Astrocyte (in vitro differentiated cells and primary cell): Measurements from ENCODE around the gene TBC1D3B. TPM values are rescaled to one million over a fixed set of nuclear protein-coding genes. Genes with fewer than 3 reads are reported as not detected.
"Not testable (repeated sequence)": the region's sequence is repeated elsewhere in the genome, so short reads cannot be mapped to it uniquely, and the experiment has no call there.

ENCODE experiments used
- DNase-seq: peaks from one replicate; pipeline ENCODE4 v3.0.0-alpha.2; 2010; ENCODE audit warnings: low read depth
- FAIRE-seq: peaks from 2 replicates; lab custom pipeline; 2011; peaks lifted over from hg19 to GRCh38; lab: Jason Lieb, UNC
- H2AFZ ChIP-seq: 2 replicates; pipeline ENCODE4 v1.6.0; 2012; ENCODE audit warnings: low read depth, low read length, inconsistent platforms
- H3K27ac ChIP-seq: 2 replicates; pipeline ENCODE4 v1.5.1; 2011; ENCODE audit warnings: low read depth, low read length, inconsistent platforms
- H3K27me3 ChIP-seq: 2 replicates; pipeline ENCODE4 v1.6.0; 2011; ENCODE audit warnings: low read length, inconsistent platforms; ENCODE audit not compliant: insufficient read depth
- H3K36me3 ChIP-seq: 2 replicates; pipeline ENCODE4 v1.5.1; 2011; ENCODE audit warnings: low read length, inconsistent platforms; ENCODE audit not compliant: insufficient read depth
- H3K4me1 ChIP-seq: 2 replicates; pipeline ENCODE4 v1.5.1; 2011; ENCODE audit warnings: low read length, inconsistent platforms; ENCODE audit not compliant: insufficient read depth
- H3K4me2 ChIP-seq: 2 replicates; pipeline ENCODE4 v1.6.0; 2012; ENCODE audit warnings: low read length, inconsistent platforms
- H3K4me3 ChIP-seq: 2 replicates; pipeline ENCODE4 v1.5.1; 2011; ENCODE audit warnings: low read depth, mild to moderate bottlenecking, low read length, inconsistent platforms; ENCODE audit not compliant: insufficient read depth
- H3K79me2 ChIP-seq: 2 replicates; pipeline ENCODE4 v1.6.0; 2012; ENCODE audit warnings: mild to moderate bottlenecking, low read length, inconsistent platforms; ENCODE audit not compliant: insufficient read depth
- H3K9ac ChIP-seq: 2 replicates; pipeline ENCODE4 v1.6.0; 2012; ENCODE audit warnings: mild to moderate bottlenecking, low read length, inconsistent platforms
- H3K9me3 ChIP-seq: 2 replicates; pipeline ENCODE4 v1.5.1; 2012; ENCODE audit warnings: low read depth, mild to moderate bottlenecking, low read length, inconsistent platforms; ENCODE audit not compliant: insufficient read depth
- H4K20me1 ChIP-seq: 2 replicates; pipeline ENCODE4 v1.6.0; 2012; ENCODE audit warnings: low read length, inconsistent platforms; ENCODE audit not compliant: insufficient read depth
- H3K27ac Mint-ChIP-seq: one replicate; pipeline ENCODE4 v1.8.0; 2021; ENCODE audit warnings: mild to moderate bottlenecking, mixed read lengths; ENCODE audit not compliant: unreplicated experiment
- H3K27me3 Mint-ChIP-seq: one replicate; pipeline ENCODE4 v1.8.0; 2021; ENCODE audit warnings: low read depth, mixed read lengths; ENCODE audit not compliant: unreplicated experiment
- H3K36me3 Mint-ChIP-seq: one replicate; pipeline ENCODE4 v1.8.0; 2021; ENCODE audit warnings: low read depth, mixed read lengths; ENCODE audit not compliant: unreplicated experiment
- H3K4me1 Mint-ChIP-seq: one replicate; pipeline ENCODE4 v1.8.0; 2021; ENCODE audit warnings: low read depth, mixed read lengths; ENCODE audit not compliant: unreplicated experiment
- H3K4me3 Mint-ChIP-seq: one replicate; pipeline ENCODE4 v1.8.0; 2021; ENCODE audit warnings: mild to moderate bottlenecking, moderate library complexity, mixed read lengths; ENCODE audit not compliant: unreplicated experiment
- H3K9me3 Mint-ChIP-seq: one replicate; pipeline ENCODE4 v1.8.0; 2021; ENCODE audit warnings: mild to moderate bottlenecking, mixed read lengths; ENCODE audit not compliant: unreplicated experiment
- EZH2 ChIP-seq: IDR thresholded peaks from 2 replicates; pipeline ENCODE4 v1.6.1; 2012; ENCODE audit warnings: mild to moderate bottlenecking, low read length, inconsistent platforms; ENCODE audit not compliant: insufficient read depth
- total RNA-seq: library from RNA; stranded (reverse); gene quantifications from 2 replicates; pipeline ENCODE4 v1.2.1, GENCODE V29; 2021
- TF ChIP-seq, protein P1 (sequence below): IDR thresholded peaks from 2 replicates; pipeline ENCODE4 v1.5.1; 2011; ENCODE audit warnings: low read depth, mild to moderate bottlenecking, inconsistent platforms, low read length, moderate library complexity; ENCODE audit not compliant: insufficient read depth

The TBC1D3B gene
- total RNA-seq, 1 donor from 2014 or later: 9.8 TPM

DNA sequence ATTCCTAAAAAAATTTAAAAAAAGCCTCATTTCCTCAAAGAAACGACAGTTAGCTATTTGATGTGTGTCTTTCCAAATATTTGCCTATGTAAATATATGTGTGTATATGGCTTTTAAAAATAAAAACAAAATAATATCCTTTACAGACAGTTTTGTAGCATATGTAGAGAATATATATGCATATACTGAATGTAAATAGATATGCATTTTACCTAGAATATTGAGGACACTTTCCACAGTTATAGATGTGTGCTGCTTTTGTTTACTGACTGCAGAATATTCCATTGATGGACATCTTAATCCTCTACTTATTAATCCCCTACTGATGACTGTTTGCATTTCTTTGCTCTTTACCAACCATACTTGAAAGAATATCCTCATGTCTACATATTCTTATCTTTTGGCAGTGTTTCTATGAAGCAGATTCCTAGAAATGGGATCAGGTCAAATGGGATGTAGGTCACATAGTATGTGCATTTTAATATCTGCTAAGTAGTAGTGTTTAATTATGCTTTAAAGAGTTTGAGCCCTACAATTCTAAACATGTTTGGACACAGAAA is 16.9 kb upstream of the TBC1D3B start:
- no peak for DNase-seq
- Histone ChIP-seq H3K36me3 (no peaks in the 10 kb centered on the region), H2AFZ (no peak overlapping the region), H3K79me2 (no peaks in the 10 kb centered on the region), H3K4me3 (no peak overlapping the region), H3K27ac (no peak overlapping the region), H3K9ac (no peak overlapping the region), H4K20me1 (no peaks in the 10 kb centered on the region), H3K4me1 (no peaks in the 10 kb centered on the region), H3K9me3 (no peaks in the 10 kb centered on the region), H3K4me2 (no peak overlapping the region), H3K27me3 (no peaks in the 10 kb centered on the region)
- no peaks in the 10 kb centered on the region for H3K36me3 Mint-ChIP-seq
- H3K27ac Mint-ChIP-seq: no peak overlapping the region
- H3K4me3 Mint-ChIP-seq: no peak overlapping the region
- peaks cover 15% of the 10 kb centered on the region for H3K27me3 Mint-ChIP-seq
- peaks cover 24% of the 10 kb centered on the region for H3K4me1 Mint-ChIP-seq
- FAIRE-seq: no peak
- no peak for TF ChIP-seq EZH2
- TF ChIP-seq, protein P1, sequence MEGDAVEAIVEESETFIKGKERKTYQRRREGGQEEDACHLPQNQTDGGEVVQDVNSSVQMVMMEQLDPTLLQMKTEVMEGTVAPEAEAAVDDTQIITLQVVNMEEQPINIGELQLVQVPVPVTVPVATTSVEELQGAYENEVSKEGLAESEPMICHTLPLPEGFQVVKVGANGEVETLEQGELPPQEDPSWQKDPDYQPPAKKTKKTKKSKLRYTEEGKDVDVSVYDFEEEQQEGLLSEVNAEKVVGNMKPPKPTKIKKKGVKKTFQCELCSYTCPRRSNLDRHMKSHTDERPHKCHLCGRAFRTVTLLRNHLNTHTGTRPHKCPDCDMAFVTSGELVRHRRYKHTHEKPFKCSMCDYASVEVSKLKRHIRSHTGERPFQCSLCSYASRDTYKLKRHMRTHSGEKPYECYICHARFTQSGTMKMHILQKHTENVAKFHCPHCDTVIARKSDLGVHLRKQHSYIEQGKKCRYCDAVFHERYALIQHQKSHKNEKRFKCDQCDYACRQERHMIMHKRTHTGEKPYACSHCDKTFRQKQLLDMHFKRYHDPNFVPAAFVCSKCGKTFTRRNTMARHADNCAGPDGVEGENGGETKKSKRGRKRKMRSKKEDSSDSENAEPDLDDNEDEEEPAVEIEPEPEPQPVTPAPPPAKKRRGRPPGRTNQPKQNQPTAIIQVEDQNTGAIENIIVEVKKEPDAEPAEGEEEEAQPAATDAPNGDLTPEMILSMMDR: no peak
- H3K9me3 Mint-ChIP-seq: no peaks in the 10 kb centered on the region

DNA sequence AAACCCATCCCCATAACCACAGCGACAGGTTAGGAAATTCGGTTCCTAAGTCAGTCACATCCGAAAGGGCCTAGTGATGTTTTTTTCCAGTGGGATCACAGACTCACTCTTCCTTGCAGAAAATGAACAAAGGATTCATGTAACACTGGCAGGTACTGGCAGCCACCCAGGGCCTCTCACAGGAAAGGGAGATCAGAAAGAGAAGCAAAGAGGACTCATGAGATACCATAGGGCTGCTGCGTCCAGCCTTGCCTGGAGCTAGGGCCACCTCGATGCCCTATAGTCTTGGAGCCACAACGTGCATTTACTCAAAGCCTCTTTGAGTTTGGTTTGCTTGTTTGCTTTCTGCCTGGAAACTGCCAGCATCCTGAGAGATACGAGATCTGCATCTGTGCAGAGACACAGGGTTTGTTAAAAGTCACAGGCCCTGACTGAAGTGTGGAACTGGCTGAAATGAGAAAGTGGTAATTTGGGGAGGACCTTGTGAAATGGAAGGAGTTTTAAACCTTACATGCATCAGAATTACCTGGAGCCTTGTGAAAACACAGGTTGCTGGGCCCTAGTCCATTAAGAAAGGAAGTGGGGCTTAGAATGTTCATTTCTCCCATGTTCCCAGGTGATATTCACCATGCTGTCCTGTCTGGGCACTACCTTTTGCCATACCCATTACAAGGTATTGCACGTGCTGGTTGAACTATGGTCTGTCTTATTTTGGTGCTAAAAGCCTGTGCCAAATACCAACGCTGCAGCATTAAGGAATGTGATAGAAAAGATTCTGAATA is 14.3 kb upstream of the TBC1D3B start:
- not testable (repeated sequence) for H3K4me1 ChIP-seq, H3K79me2 ChIP-seq, H3K4me2 ChIP-seq, H3K36me3 ChIP-seq, H3K36me3 Mint-ChIP-seq, H3K9ac ChIP-seq, H2AFZ ChIP-seq, DNase-seq, H3K27me3 ChIP-seq, H3K9me3 ChIP-seq, H3K9me3 Mint-ChIP-seq, H3K27ac ChIP-seq, H3K4me3 Mint-ChIP-seq, H4K20me1 ChIP-seq, H3K27ac Mint-ChIP-seq, H3K4me3 ChIP-seq, FAIRE-seq
- peaks cover 31% of the 10 kb centered on the region for H3K27me3 Mint-ChIP-seq
- peaks cover 13% of the 10 kb centered on the region for H3K4me1 Mint-ChIP-seq

DNA sequence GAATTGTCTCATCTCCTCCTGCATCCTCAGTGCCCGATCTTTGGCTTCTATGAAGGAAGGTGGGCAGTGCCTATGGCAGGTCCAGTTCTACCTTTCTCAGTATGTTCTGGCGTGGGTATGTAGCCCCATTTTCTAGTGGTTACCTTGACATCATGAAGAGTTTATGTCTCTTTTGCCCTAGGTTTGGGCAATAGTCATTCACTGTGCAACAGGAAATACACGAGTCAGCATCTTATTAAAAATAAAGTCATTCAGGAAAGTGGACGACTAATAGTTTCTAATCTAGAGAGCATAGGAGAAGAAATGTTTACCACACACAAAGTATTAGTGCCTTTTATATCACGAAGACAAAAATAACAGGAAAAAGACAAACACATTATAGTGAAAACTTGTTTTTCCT is 13.6 kb upstream of the TBC1D3B start:
- H3K27ac ChIP-seq, H3K4me3 Mint-ChIP-seq, H3K27me3 ChIP-seq, H4K20me1 ChIP-seq, DNase-seq, H3K79me2 ChIP-seq, H3K9ac ChIP-seq, H3K36me3 Mint-ChIP-seq, H3K9me3 ChIP-seq, H2AFZ ChIP-seq, H3K36me3 ChIP-seq, H3K9me3 Mint-ChIP-seq, FAIRE-seq, H3K4me2 ChIP-seq, H3K27ac Mint-ChIP-seq, H3K4me1 Mint-ChIP-seq, H3K4me1 ChIP-seq, H3K4me3 ChIP-seq: not testable (repeated sequence)
- H3K27me3 Mint-ChIP-seq: peaks cover 29% of the 10 kb centered on the region
